Activated CD4-positive, alpha-beta T cell treated with anti-CD3 and anti-CD28 coated beads for 48 hours (primary cell): ENCODE data around the gene SLAIN2.
"Not testable (repeated sequence)": the region's sequence is repeated elsewhere in the genome, so short reads cannot be mapped to it uniquely, and the experiment has no call there.

Experiments used
- DNase-seq: peaks from one replicate; pipeline ENCODE4 v3.0.0-alpha.2; 2020

Gene SLAIN2

GRCh38 chr4:48370260-48371134 is 29.2 kb downstream of the SLAIN2 start:
- DNase-seq = no peak

GRCh38 chr4:48372272-48372671 is 30.9 kb downstream of the SLAIN2 start:
- no peak for DNase-seq

GRCh38 chr4:48375651-48376304 is 34.4 kb downstream of the SLAIN2 start:
- no peak for DNase-seq

- DNase-seq = no peak
Observed at GRCh38 chr4:48379587-48380180, 38.4 kb downstream of the SLAIN2 start.

- DNase-seq = no peak
Observed at GRCh38 chr4:48380583-48381167, 39.3 kb downstream of the SLAIN2 start.

- no peak for DNase-seq
Observed at GRCh38 chr4:48388525-48389154, 47.3 kb downstream of the SLAIN2 start.

- DNase-seq = no peak
Observed at GRCh38 chr4:48396043-48396442, 54.7 kb downstream of the SLAIN2 start.

GRCh38 chr4:48400416-48400815 is 59.1 kb downstream of the SLAIN2 start:
- DNase-seq = no peak

GRCh38 chr4:48403358-48403757 is 62.0 kb downstream of the SLAIN2 start:
- DNase-seq = no peak

GRCh38 chr4:48403779-48404178 is 62.5 kb downstream of the SLAIN2 start:
- DNase-seq = no peak

GRCh38 chr4:48405924-48406323 is 64.6 kb downstream of the SLAIN2 start:
- no peak for DNase-seq

- DNase-seq = no peak
Observed at GRCh38 chr4:48409203-48409602, 67.9 kb downstream of the SLAIN2 start.

- DNase-seq = no peak
Observed at GRCh38 chr4:48410812-48411211, 69.5 kb downstream of the SLAIN2 start.

- DNase-seq = no peak
Observed at GRCh38 chr4:48420144-48420543, 78.8 kb downstream of the SLAIN2 start.

- no peak for DNase-seq
Observed at GRCh38 chr4:48421101-48421500, 79.8 kb downstream of the SLAIN2 start.

- no peak for DNase-seq
Observed at GRCh38 chr4:48428926-48429325, 87.6 kb downstream of the SLAIN2 start.

- no peak for DNase-seq
Observed at GRCh38 chr4:48429709-48430474, 88.6 kb downstream of the SLAIN2 start.

- no peak for DNase-seq
Observed at GRCh38 chr4:48431401-48431800, 90.1 kb downstream of the SLAIN2 start.

GRCh38 chr4:48432017-48432416 is 90.7 kb downstream of the SLAIN2 start:
- no peak for DNase-seq

- no peak for DNase-seq
Observed at GRCh38 chr4:48436318-48436717, 95.0 kb downstream of the SLAIN2 start.

- DNase-seq = no peak
Observed at GRCh38 chr4:48439988-48440387, 98.7 kb downstream of the SLAIN2 start.

- not testable (repeated sequence) for DNase-seq
Observed at GRCh38 chr4:48440914-48441313, 99.6 kb downstream of the SLAIN2 start.
